Measurements from ENCODE around the gene ATP6V0A1. TPM values are rescaled to one million over a fixed set of nuclear protein-coding genes. Genes with fewer than 3 reads are reported as not detected.
"Not testable (repeated sequence)": the region's sequence is repeated elsewhere in the genome, so short reads cannot be mapped to it uniquely, and the experiment has no call there.

Gene ATP6V0A1
- total RNA-seq, 1 donor from 2014 or later = 78.6 TPM

DNA sequence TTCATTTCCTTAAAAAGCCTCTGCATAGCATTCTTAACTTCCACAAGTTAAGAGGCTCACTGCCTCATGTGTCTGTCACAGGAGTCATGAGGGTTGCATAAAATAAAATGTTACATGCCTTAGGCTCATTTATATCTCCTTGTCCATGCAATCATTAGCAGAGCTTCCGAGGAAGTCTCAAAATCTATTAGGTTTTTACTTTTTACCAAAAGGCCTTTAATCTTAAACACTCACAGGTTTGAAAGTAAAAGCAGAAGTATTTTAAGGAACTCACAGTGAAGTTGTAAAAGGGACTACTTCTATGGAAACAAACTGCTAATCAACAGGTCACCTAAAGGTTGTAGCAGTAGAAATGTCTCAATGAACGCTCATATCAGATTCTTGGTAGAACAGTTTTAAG lies 5.2 kb upstream of the ATP6V0A1 start:
- H3K79me2 ChIP-seq (ENCODE audit: insufficient read depth, low read length) = no peaks in the 10 kb centered on the region
- no peaks in the 10 kb centered on the region for H3K27me3 ChIP-seq (ENCODE audit: insufficient read depth, low read length)
- no peak overlapping the region for H3K27ac ChIP-seq (ENCODE audit: low read depth, low read length)
- H2AFZ ChIP-seq (ENCODE audit: low read depth, low read length) = no peak overlapping the region
- H3K27me3 Mint-ChIP-seq (ENCODE audit: low read depth, unreplicated experiment) = peaks cover 2% of the 10 kb centered on the region
- peaks cover 1% of the 10 kb centered on the region for H3K9me3 Mint-ChIP-seq (ENCODE audit: unreplicated experiment)
- H3K36me3 ChIP-seq (ENCODE audit: insufficient read depth, low read length) = no peaks in the 10 kb centered on the region
- H3K4me3 Mint-ChIP-seq (ENCODE audit: unreplicated experiment) = no peak overlapping the region
- peaks cover 11% of the 10 kb centered on the region for H3K4me1 ChIP-seq (ENCODE audit: insufficient read depth, low read length)
- no peaks in the 10 kb centered on the region for H3K9me3 ChIP-seq (ENCODE audit: insufficient read depth, low read depth, low read length)
- H3K4me3 ChIP-seq (ENCODE audit: insufficient read depth, low read depth, low read length) = no peak overlapping the region
- FAIRE-seq (no peak), DNase-seq (ENCODE audit: low read depth) (no peak)
- H4K20me1 ChIP-seq (ENCODE audit: insufficient read depth, low read length) = no peaks in the 10 kb centered on the region
- H3K36me3 Mint-ChIP-seq (ENCODE audit: low read depth, unreplicated experiment) = no peaks in the 10 kb centered on the region
- peaks cover 18% of the 10 kb centered on the region for H3K4me1 Mint-ChIP-seq (ENCODE audit: low read depth, unreplicated experiment)
- no peak overlapping the region for H3K9ac ChIP-seq (ENCODE audit: low read length)
- no peak for TF ChIP-seq EZH2 (IDR thresholded peaks at IDR 0.05; ENCODE audit: insufficient read depth, low read length)
- TF ChIP-seq CTCF (IDR thresholded peaks at IDR 0.05; ENCODE audit: insufficient read depth, low read depth, low read length) = no peak
- peak overlapping the region; percentile 58 for H3K27ac Mint-ChIP-seq (ENCODE audit: unreplicated experiment)
- no peak overlapping the region for H3K4me2 ChIP-seq (ENCODE audit: low read length)

DNA sequence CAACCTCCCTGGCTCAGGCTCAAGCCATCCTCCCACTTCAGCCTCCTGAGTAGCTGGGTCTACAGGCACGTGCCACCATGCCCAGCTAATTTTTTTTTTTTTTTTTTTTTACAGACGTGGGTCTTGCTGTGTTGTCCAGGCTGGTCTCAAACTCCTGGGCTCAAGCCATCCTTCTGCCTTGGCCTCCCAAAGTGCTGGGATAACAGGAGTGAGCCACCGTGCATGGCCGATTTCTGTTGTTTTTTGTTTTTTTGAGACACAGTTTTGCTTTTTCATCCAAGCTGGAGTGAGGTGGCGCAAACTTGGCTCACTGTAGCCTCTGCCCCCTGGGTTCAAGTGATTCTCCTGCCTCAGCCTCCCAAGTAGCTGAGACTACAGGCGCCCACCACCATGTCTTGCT lies 3.7 kb upstream of the ATP6V0A1 start:
- Histone ChIP-seq H3K4me1 (ENCODE audit: insufficient read depth, low read length) (peaks cover 15% of the 10 kb centered on the region), H4K20me1 (ENCODE audit: insufficient read depth, low read length) (peaks cover 11% of the 10 kb centered on the region)
- not testable (repeated sequence) for H3K36me3 ChIP-seq (ENCODE audit: insufficient read depth, low read length); H3K27me3 ChIP-seq (ENCODE audit: insufficient read depth, low read length); H3K36me3 Mint-ChIP-seq (ENCODE audit: low read depth, unreplicated experiment); H3K4me3 ChIP-seq (ENCODE audit: insufficient read depth, low read depth, low read length); H3K9ac ChIP-seq (ENCODE audit: low read length); H3K27me3 Mint-ChIP-seq (ENCODE audit: low read depth, unreplicated experiment); H3K4me3 Mint-ChIP-seq (ENCODE audit: unreplicated experiment); H3K9me3 Mint-ChIP-seq (ENCODE audit: unreplicated experiment); DNase-seq (ENCODE audit: low read depth); H3K79me2 ChIP-seq (ENCODE audit: insufficient read depth, low read length); H3K9me3 ChIP-seq (ENCODE audit: insufficient read depth, low read depth, low read length); H2AFZ ChIP-seq (ENCODE audit: low read depth, low read length); H3K4me2 ChIP-seq (ENCODE audit: low read length); FAIRE-seq; H3K27ac Mint-ChIP-seq (ENCODE audit: unreplicated experiment); H3K27ac ChIP-seq (ENCODE audit: low read depth, low read length)
- peaks cover 24% of the 10 kb centered on the region for H3K4me1 Mint-ChIP-seq (ENCODE audit: low read depth, unreplicated experiment)

- peaks cover 30% of the 10 kb centered on the region for H3K4me1 Mint-ChIP-seq (ENCODE audit: low read depth, unreplicated experiment)
- FAIRE-seq = no peak
- Histone ChIP-seq H3K36me3 (ENCODE audit: insufficient read depth, low read length) (no peaks in the 10 kb centered on the region), H3K9me3 (ENCODE audit: insufficient read depth, low read depth, low read length) (no peaks in the 10 kb centered on the region), H3K27me3 (ENCODE audit: insufficient read depth, low read length) (no peaks in the 10 kb centered on the region), H3K9ac (ENCODE audit: low read length) (peak overlapping the region; percentile 2), H3K4me3 (ENCODE audit: insufficient read depth, low read depth, low read length) (no peak overlapping the region), H4K20me1 (ENCODE audit: insufficient read depth, low read length) (peaks cover 22% of the 10 kb centered on the region), H3K79me2 (ENCODE audit: insufficient read depth, low read length) (peaks cover 15% of the 10 kb centered on the region), H3K4me2 (ENCODE audit: low read length) (peak overlapping the region; percentile 67), H3K4me1 (ENCODE audit: insufficient read depth, low read length) (peaks cover 25% of the 10 kb centered on the region), H2AFZ (ENCODE audit: low read depth, low read length) (peak overlapping the region; percentile 15), H3K27ac (ENCODE audit: low read depth, low read length) (no peak overlapping the region)
- peak; percentile 90 for DNase-seq (ENCODE audit: low read depth)
- peak overlapping the region; percentile 60 for H3K27ac Mint-ChIP-seq (ENCODE audit: unreplicated experiment)
- no peak for TF ChIP-seq EZH2 (IDR thresholded peaks at IDR 0.05; ENCODE audit: insufficient read depth, low read length)
- TF ChIP-seq CTCF (IDR thresholded peaks at IDR 0.05; ENCODE audit: insufficient read depth, low read depth, low read length) = no peak
- no peaks in the 10 kb centered on the region for H3K9me3 Mint-ChIP-seq (ENCODE audit: unreplicated experiment)
- no peak overlapping the region for H3K4me3 Mint-ChIP-seq (ENCODE audit: unreplicated experiment)
- no peaks in the 10 kb centered on the region for H3K36me3 Mint-ChIP-seq (ENCODE audit: low read depth, unreplicated experiment)
- H3K27me3 Mint-ChIP-seq (ENCODE audit: low read depth, unreplicated experiment) = peaks cover 2% of the 10 kb centered on the region
These were observed 2.2 kb upstream of the ATP6V0A1 start for GRCh38 chr17:42456223-42457106.
